A673 (cell line): ENCODE data around the gene OLFML1. TPM values are rescaled to one million over a fixed set of nuclear protein-coding genes. Genes with fewer than 3 reads are reported as not detected.

Experiments
- BruUV-seq: library from RNA; stranded (reverse); fragments of 400-500 nt; replicated peaks from 2 replicates; lab custom pipeline; 2021; lab: Mats Ljungman, UMichigan
- CTCF ChIA-PET: fragments of 300-600 bp; sonication (Branson Sonifier 250); formaldehyde crosslinking; loops from one replicate; lab custom pipeline; 2022; ENCODE audit warnings: antibody characterized with exemption; lab: Charles Lee
- POLR2A ChIA-PET: fragments of 300-600 bp; sonication (Branson Sonifier 250); formaldehyde crosslinking; loops from one replicate; lab custom pipeline; 2022; ENCODE audit warnings: antibody characterized with exemption; ENCODE audit not compliant: low non-redundant PET; lab: Charles Lee
- DNase-seq: peaks from one replicate; pipeline ENCODE4 v3.0.0-alpha.2; 2015; ENCODE audit warnings: low spot score
- H3K27ac ChIP-seq: fragments of 200-600 bp; sonication (generic); 2 replicates; pipeline ENCODE4 v1.5.1; 2016; ENCODE audit warnings: mixed run types, low read depth, mild to moderate bottlenecking, mixed read lengths, antibody characterized with exemption, low read length; ENCODE audit not compliant: poor library complexity, severe bottlenecking
- H3K27me3 ChIP-seq: fragments of 200-600 bp; sonication (generic); replicated peaks from 2 replicates; pipeline ENCODE4 v1.6.1; 2017; ENCODE audit warnings: mixed run types, low read depth, mild to moderate bottlenecking, mixed read lengths, antibody characterized with exemption, low read length; ENCODE audit not compliant: insufficient read depth, poor library complexity
- H3K36me3 ChIP-seq: fragments of 200-600 bp; sonication (generic); 2 replicates; pipeline ENCODE4 v1.6.1; 2016; ENCODE audit warnings: mixed run types, mild to moderate bottlenecking, mixed read lengths, antibody characterized with exemption, low read length; ENCODE audit not compliant: insufficient read depth, poor library complexity, severe bottlenecking
- H3K4me1 ChIP-seq: fragments of 200-600 bp; sonication (generic); 2 replicates; pipeline ENCODE4 v1.6.1; 2017; ENCODE audit warnings: mixed run types, mild to moderate bottlenecking, mixed read lengths, antibody characterized with exemption, low read length; ENCODE audit not compliant: insufficient read depth, poor library complexity, severe bottlenecking
- H3K4me3 ChIP-seq: fragments of 200-600 bp; sonication (generic); 2 replicates; pipeline ENCODE4 v1.5.1; 2016; ENCODE audit warnings: low read depth, mixed run types, mild to moderate bottlenecking, mixed read lengths, low read length; ENCODE audit not compliant: poor library complexity, severe bottlenecking
- H3K9me3 ChIP-seq: fragments of 200-600 bp; sonication (generic); 2 replicates; pipeline ENCODE4 v1.6.1; 2016; ENCODE audit warnings: mixed run types, low read depth, mild to moderate bottlenecking, mixed read lengths, antibody characterized with exemption, low read length; ENCODE audit not compliant: poor library complexity, severe bottlenecking
- CTCF ChIP-seq: fragments of 300-800, 200-600 bp; sonication (generic); conservative IDR thresholded peaks from 2 replicates; pipeline ENCODE4 v1.5.1; 2017; ENCODE audit warnings: low read depth, mild to moderate bottlenecking, antibody characterized with exemption, low read length, moderate library complexity, mixed read lengths
- EZH2 ChIP-seq: fragments of 200-600 bp; sonication (generic); IDR thresholded peaks from 2 replicates; pipeline ENCODE4 v1.6.1; 2017; ENCODE audit warnings: borderline replicate concordance, low read depth, mild to moderate bottlenecking, mixed read lengths, antibody characterized with exemption, low read length; ENCODE audit not compliant: poor library complexity, severe bottlenecking
- intact Hi-C: fragments of 100-400 bp; cut with micrococcal nuclease; formaldehyde crosslinking; loops from one replicate; pipeline ENCODE4 v1.10.0; 2022; ENCODE audit not compliant: unreplicated experiment
- total RNA-seq: library from RNA; stranded (reverse); gene quantifications from 2 replicates; pipeline ENCODE4 v1.2.3, GENCODE V29; 2021

Gene OLFML1
- total RNA-seq, 1 experiment from 2014 or later: not detected

- ChIA-PET CTCF (interaction anchor here (1.0 kb wide), 1 partner anchor 109 kb away, joined by 3 read pairs; no protein-coding TSS in a partner anchor), POLR2A (no interaction called here)
- Histone ChIP-seq H3K4me1 (no peaks in the 10 kb centered on the region), H3K27ac (no peak overlapping the region), H3K9me3 (no peaks in the 10 kb centered on the region), H3K36me3 (no peaks in the 10 kb centered on the region), H3K4me3 (no peak overlapping the region), H3K27me3 (no peaks in the 10 kb centered on the region)
- intact Hi-C loops: no loop called here
- peak; percentile 36; the same call in 1 of the 2 replicates for TF ChIP-seq CTCF
- no peak for TF ChIP-seq EZH2
- no TSS peak for BruUV-seq
- DNase-seq: no peak
These were observed 63.5 kb downstream of the OLFML1 start for GRCh38 chr11:7548659-7549274.

- TF ChIP-seq EZH2: no peak
- no peak for TF ChIP-seq CTCF
- DNase-seq: no peak
- intact Hi-C loops: no loop called here
- no peaks in the 10 kb centered on the region for H3K36me3 ChIP-seq
- H3K4me1 ChIP-seq: no peaks in the 10 kb centered on the region
- no peaks in the 10 kb centered on the region for H3K27me3 ChIP-seq
- H3K27ac ChIP-seq: no peak overlapping the region
- ChIA-PET POLR2A (no interaction called here), CTCF (no interaction called here)
- no peak overlapping the region for H3K4me3 ChIP-seq
- BruUV-seq: no TSS peak
- H3K9me3 ChIP-seq: no peaks in the 10 kb centered on the region
These were observed 64.4 kb downstream of the OLFML1 start for GRCh38 chr11:7549681-7550080.

GRCh38 chr11:7551571-7551970 is 66.3 kb downstream of the OLFML1 start:
- H3K36me3 ChIP-seq: no peaks in the 10 kb centered on the region
- intact Hi-C loops: no loop called here
- CTCF ChIA-PET: no interaction called here
- no peaks in the 10 kb centered on the region for H3K4me1 ChIP-seq
- no TSS peak for BruUV-seq
- H3K9me3 ChIP-seq: no peaks in the 10 kb centered on the region
- TF ChIP-seq EZH2 (no peak), CTCF (no peak)
- POLR2A ChIA-PET: no interaction called here
- H3K4me3 ChIP-seq: no peak overlapping the region
- no peak for DNase-seq
- no peaks in the 10 kb centered on the region for H3K27me3 ChIP-seq
- H3K27ac ChIP-seq: no peak overlapping the region
